GM19452 (cell line): ENCODE measurements around the gene ADAMTS12.
A peak's percentile ranks its signal among the peaks of the same experiment; 100 is the strongest.

Experiments
- ATAC-seq: cut with Tn5 transposase; IDR thresholded peaks from one replicate; pipeline ENCODE4 v1.9.1; 2021; ENCODE audit not compliant: unreplicated experiment

ADAMTS12 gene

GRCh38 chr5:33850100-33850594, 41.6 kb downstream of the ADAMTS12 start:
- ATAC-seq: peak; percentile 97

- ATAC-seq: no peak
These were observed 43.2 kb downstream of the ADAMTS12 start for GRCh38 chr5:33848554-33848953.

GRCh38 chr5:33846851-33847250, 44.9 kb downstream of the ADAMTS12 start:
- ATAC-seq: no peak

- no peak for ATAC-seq
These were observed 48.2 kb downstream of the ADAMTS12 start for GRCh38 chr5:33843579-33843978.

GRCh38 chr5:33842456-33842855, 49.3 kb downstream of the ADAMTS12 start:
- no peak for ATAC-seq

GRCh38 chr5:33841891-33842290, 49.9 kb downstream of the ADAMTS12 start:
- ATAC-seq: no peak

- peak; percentile 79 for ATAC-seq
These were observed 50.8 kb downstream of the ADAMTS12 start for GRCh38 chr5:33840927-33841547.

- ATAC-seq: no peak
These were observed 54.5 kb downstream of the ADAMTS12 start for GRCh38 chr5:33837301-33837700.

GRCh38 chr5:33834334-33834733, 57.5 kb downstream of the ADAMTS12 start:
- no peak for ATAC-seq

- no peak for ATAC-seq
These were observed 58.6 kb downstream of the ADAMTS12 start for GRCh38 chr5:33833237-33833575.

- ATAC-seq: no peak
These were observed 59.2 kb downstream of the ADAMTS12 start for GRCh38 chr5:33832404-33833236.

- no peak for ATAC-seq
These were observed 60.7 kb downstream of the ADAMTS12 start for GRCh38 chr5:33831041-33831440.

GRCh38 chr5:33829430-33829829, 62.4 kb downstream of the ADAMTS12 start:
- ATAC-seq: no peak

- ATAC-seq: no peak
These were observed 63.0 kb downstream of the ADAMTS12 start for GRCh38 chr5:33828626-33829308.

- no peak for ATAC-seq
These were observed 63.9 kb downstream of the ADAMTS12 start for GRCh38 chr5:33827885-33828284.

- no peak for ATAC-seq
These were observed 64.6 kb downstream of the ADAMTS12 start for GRCh38 chr5:33827018-33827707.

- no peak for ATAC-seq
These were observed 67.1 kb downstream of the ADAMTS12 start for GRCh38 chr5:33824516-33825195.

- no peak for ATAC-seq
These were observed 74.5 kb downstream of the ADAMTS12 start for GRCh38 chr5:33817301-33817700.

GRCh38 chr5:33816791-33817190, 75.0 kb downstream of the ADAMTS12 start:
- no peak for ATAC-seq

- no peak for ATAC-seq
These were observed 79.0 kb downstream of the ADAMTS12 start for GRCh38 chr5:33812746-33813145.
